GM12878 (cell line): ENCODE results near the gene STEAP1. TPM values are rescaled to one million over a fixed set of nuclear protein-coding genes. Genes with fewer than 3 reads are reported as not detected.

Source experiments
- BACH1 ChIP-seq: fragments of 450-650 bp; IDR thresholded peaks from 2 replicates; pipeline ENCODE4 v1.6.1; 2017; ENCODE audit warnings: mild to moderate bottlenecking, borderline replicate concordance
- BHLHE40 ChIP-seq, 2 experiments: fragments of 450-650 bp in 1 of 2; IDR thresholded peaks; 2 replicates each; pipeline ENCODE4 v1.6.1; 2011 to 2017; ENCODE audit warnings: low read depth in 2 of 2, borderline replicate concordance in 1 of 2, improper control_type of control experiment in 1 of 2, low read length in 1 of 2, mild to moderate bottlenecking in 1 of 2
- DPF2 ChIP-seq: fragments of 450-650 bp; IDR thresholded peaks from 2 replicates; pipeline ENCODE4 v1.6.1; 2017; ENCODE audit warnings: mild to moderate bottlenecking
- GATAD2B ChIP-seq: fragments of 450-650 bp; conservative IDR thresholded peaks from 2 replicates; pipeline ENCODE4 v1.6.1; 2017; ENCODE audit warnings: low read depth, mild to moderate bottlenecking, moderate library complexity
- IKZF1 ChIP-seq: fragments of 450-650 bp; conservative IDR thresholded peaks from 2 replicates; pipeline ENCODE4 v1.6.1; 2017; ENCODE audit warnings: antibody characterized with exemption, mild to moderate bottlenecking
- MEF2B ChIP-seq: fragments of 450-650 bp; IDR thresholded peaks from 2 replicates; pipeline ENCODE4 v1.6.1; 2018; ENCODE audit warnings: mild to moderate bottlenecking, moderate library complexity; ENCODE audit not compliant: partially characterized antibody, poor library complexity, severe bottlenecking
- MXI1 ChIP-seq: fragments of 150-350 bp; IDR thresholded peaks from 2 replicates; pipeline ENCODE4 v1.6.1; 2011; ENCODE audit warnings: low read depth, mild to moderate bottlenecking, inconsistent platforms, low read length, improper control_type of control experiment
- NBN ChIP-seq: fragments of 450-650 bp; IDR thresholded peaks from 2 replicates; pipeline ENCODE4 v1.6.1; 2016
- NR2F1 ChIP-seq: fragments of 450-650 bp; conservative IDR thresholded peaks from 2 replicates; pipeline ENCODE4 v1.6.1; 2017; ENCODE audit warnings: mild to moderate bottlenecking
- RAD21 ChIP-seq: IDR thresholded peaks from 2 replicates; pipeline ENCODE4 v1.6.1; 2011; ENCODE audit warnings: mild to moderate bottlenecking, low read depth, low read length, moderate library complexity; ENCODE audit not compliant: insufficient read depth
- RFX5 ChIP-seq: IDR thresholded peaks from 2 replicates; pipeline ENCODE4 v1.6.1; 2011; ENCODE audit warnings: low read depth, low read length, improper control_type of control experiment
- SIN3A ChIP-seq: IDR thresholded peaks from 2 replicates; pipeline ENCODE4 v1.6.1; 2012; ENCODE audit warnings: low read depth, low read length, improper control_type of control experiment
- SMARCA5 ChIP-seq: fragments of 450-650 bp; IDR thresholded peaks from 2 replicates; pipeline ENCODE4 v1.6.1; 2017; ENCODE audit warnings: mild to moderate bottlenecking
- SMC3 ChIP-seq: IDR thresholded peaks from 2 replicates; pipeline ENCODE4 v1.6.1; 2011; ENCODE audit warnings: low read length, improper control_type of control experiment, borderline replicate concordance
- TCF12 ChIP-seq: IDR thresholded peaks from 2 replicates; pipeline ENCODE4 v1.6.1; 2011; ENCODE audit warnings: low read depth, mild to moderate bottlenecking, low read length
- YY1 ChIP-seq: IDR thresholded peaks from 2 replicates; pipeline ENCODE4 v1.6.1; 2011; ENCODE audit warnings: low read depth, mild to moderate bottlenecking, low read length
- polyA plus RNA-seq, 11 experiments: library from polyadenylated mRNA; depleted of rRNA in 4 of 11; unstranded in 6 of 11; stranded (reverse) in 5 of 11; fragments of >200 nt; fragmentation: Nextera tagmentation in 4 of 11; fragmentation: Illumina TruSeq in 1 of 11; extraction: Ambion mirVana in 4 of 11; extraction: Trizol in 1 of 11; gene quantifications; 1 replicate in 1 of 11; 2 replicates in 10 of 11; pipeline versions ENCODE4 v1.2.1 to v1.2.3, GENCODE V29; 2011 to 2016; ENCODE audit warnings: inconsistent platforms in 2 of 11, missing spikeins in 2 of 11, low read depth in 1 of 11
- total RNA-seq, 4 experiments: library from RNA; depleted of rRNA in 3 of 4; stranded (reverse); fragments of >200 nt in 3 of 4; fragmentation: Illumina TruSeq in 1 of 4; extraction: Trizol in 1 of 4; gene quantifications; 2 replicates each; pipeline versions ENCODE4 v1.2.1 to v1.2.3, GENCODE V29; 2013 to 2021
- TF ChIP-seq, protein P1 (sequence below): fragments of 450-650 bp; IDR thresholded peaks from 2 replicates; pipeline ENCODE4 v1.6.1; 2017; ENCODE audit warnings: mild to moderate bottlenecking, moderate library complexity
- TF ChIP-seq, protein P2 (sequence below): fragments of 450-650 bp; conservative IDR thresholded peaks from 2 replicates; pipeline ENCODE4 v1.6.1; 2017; ENCODE audit warnings: mild to moderate bottlenecking, moderate library complexity
- TF ChIP-seq, protein P3 (sequence below): IDR thresholded peaks from 2 replicates; pipeline ENCODE4 v1.6.1; 2012; ENCODE audit warnings: mild to moderate bottlenecking, low read depth, low read length

Gene STEAP1
- total and polyA plus RNA-seq, 10 of the 15 experiments (the other 5 are each of a cell fraction or from before 2014, with no cell fraction given): 2.1 to 44.6 (median 4.6) TPM

DNA sequence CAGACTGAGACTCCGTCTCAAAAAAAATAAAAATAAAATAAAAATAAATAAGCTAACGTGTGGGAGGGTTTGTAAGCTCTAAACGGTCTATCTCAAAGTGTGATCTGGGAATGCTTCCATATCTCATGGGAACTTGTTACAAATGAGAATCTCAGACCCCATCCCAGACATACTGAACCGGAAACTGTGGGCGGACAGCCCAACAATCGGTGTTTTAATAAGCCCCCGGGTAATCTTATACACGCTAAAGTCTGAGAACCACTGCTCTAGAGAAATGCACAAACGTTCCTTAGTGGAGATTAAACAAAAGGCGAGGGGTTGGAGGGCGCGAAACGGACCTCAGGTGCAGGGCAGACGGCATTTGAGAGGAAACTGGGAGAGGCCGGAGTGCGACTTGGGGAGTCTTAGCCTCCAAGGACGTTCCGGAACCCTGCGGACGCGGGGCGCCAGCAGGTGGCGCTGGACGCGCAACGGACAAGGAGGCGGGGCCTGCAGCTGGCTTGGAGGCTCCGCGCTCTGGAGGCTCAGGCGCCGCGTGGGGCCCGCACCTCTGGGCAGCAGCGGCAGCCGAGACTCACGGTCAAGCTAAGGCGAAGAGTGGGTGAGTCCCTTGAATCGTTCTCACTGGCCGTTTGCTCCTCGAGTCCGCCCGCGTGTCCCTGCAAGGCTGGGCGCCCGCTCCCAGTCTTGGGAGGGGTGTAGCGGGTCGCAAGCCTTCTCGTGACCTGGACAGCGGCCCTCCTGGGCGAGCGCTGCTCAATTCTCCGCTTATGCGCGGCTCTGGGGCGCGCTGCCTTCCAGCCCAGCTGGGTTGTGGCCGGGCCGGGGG lies at the start of gene STEAP1 (continued):
- TF ChIP-seq, protein P1, sequence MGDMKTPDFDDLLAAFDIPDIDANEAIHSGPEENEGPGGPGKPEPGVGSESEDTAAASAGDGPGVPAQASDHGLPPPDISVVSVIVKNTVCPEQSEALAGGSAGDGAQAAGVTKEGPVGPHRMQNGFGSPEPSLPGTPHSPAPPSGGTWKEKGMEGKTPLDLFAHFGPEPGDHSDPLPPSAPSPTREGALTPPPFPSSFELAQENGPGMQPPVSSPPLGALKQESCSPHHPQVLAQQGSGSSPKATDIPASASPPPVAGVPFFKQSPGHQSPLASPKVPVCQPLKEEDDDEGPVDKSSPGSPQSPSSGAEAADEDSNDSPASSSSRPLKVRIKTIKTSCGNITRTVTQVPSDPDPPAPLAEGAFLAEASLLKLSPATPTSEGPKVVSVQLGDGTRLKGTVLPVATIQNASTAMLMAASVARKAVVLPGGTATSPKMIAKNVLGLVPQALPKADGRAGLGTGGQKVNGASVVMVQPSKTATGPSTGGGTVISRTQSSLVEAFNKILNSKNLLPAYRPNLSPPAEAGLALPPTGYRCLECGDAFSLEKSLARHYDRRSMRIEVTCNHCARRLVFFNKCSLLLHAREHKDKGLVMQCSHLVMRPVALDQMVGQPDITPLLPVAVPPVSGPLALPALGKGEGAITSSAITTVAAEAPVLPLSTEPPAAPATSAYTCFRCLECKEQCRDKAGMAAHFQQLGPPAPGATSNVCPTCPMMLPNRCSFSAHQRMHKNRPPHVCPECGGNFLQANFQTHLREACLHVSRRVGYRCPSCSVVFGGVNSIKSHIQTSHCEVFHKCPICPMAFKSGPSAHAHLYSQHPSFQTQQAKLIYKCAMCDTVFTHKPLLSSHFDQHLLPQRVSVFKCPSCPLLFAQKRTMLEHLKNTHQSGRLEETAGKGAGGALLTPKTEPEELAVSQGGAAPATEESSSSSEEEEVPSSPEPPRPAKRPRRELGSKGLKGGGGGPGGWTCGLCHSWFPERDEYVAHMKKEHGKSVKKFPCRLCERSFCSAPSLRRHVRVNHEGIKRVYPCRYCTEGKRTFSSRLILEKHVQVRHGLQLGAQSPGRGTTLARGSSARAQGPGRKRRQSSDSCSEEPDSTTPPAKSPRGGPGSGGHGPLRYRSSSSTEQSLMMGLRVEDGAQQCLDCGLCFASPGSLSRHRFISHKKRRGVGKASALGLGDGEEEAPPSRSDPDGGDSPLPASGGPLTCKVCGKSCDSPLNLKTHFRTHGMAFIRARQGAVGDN: peak; percentile 68
- peak; percentile 68 for TF ChIP-seq MXI1
- peak; percentile 65 for TF ChIP-seq GATAD2B
- 0 out of 2 replicates have a peak, but pooled peaks have one; percentile 41 for TF ChIP-seq BACH1
- 0 out of 2 replicates have a peak, but pooled peaks have one; percentile 45 for TF ChIP-seq NBN
- peak; percentile 70; the same call in 1 of the 2 replicates for TF ChIP-seq SIN3A
- TF ChIP-seq TCF12: peak; percentile 61; the same call in 1 of the 2 replicates
- TF ChIP-seq SMC3: peak; percentile 79
- peak; percentile 34; the same call in 1 of the 2 replicates for TF ChIP-seq DPF2
- TF ChIP-seq NR2F1: peak; percentile 48; the same call in 1 of the 2 replicates
- TF ChIP-seq RFX5: 0 out of 2 replicates have a peak, but pooled peaks have one; percentile 12
- peak; percentile 16 for TF ChIP-seq MEF2B
- TF ChIP-seq, protein P2, sequence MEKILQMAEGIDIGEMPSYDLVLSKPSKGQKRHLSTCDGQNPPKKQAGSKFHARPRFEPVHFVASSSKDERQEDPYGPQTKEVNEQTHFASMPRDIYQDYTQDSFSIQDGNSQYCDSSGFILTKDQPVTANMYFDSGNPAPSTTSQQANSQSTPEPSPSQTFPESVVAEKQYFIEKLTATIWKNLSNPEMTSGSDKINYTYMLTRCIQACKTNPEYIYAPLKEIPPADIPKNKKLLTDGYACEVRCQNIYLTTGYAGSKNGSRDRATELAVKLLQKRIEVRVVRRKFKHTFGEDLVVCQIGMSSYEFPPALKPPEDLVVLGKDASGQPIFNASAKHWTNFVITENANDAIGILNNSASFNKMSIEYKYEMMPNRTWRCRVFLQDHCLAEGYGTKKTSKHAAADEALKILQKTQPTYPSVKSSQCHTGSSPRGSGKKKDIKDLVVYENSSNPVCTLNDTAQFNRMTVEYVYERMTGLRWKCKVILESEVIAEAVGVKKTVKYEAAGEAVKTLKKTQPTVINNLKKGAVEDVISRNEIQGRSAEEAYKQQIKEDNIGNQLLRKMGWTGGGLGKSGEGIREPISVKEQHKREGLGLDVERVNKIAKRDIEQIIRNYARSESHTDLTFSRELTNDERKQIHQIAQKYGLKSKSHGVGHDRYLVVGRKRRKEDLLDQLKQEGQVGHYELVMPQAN: peak; percentile 84
- TF ChIP-seq RAD21: peak; percentile 71
- TF ChIP-seq SMARCA5: peak; percentile 98
- TF ChIP-seq YY1: peak; percentile 61; the same call in 1 of the 2 replicates
- TF ChIP-seq BHLHE40 (IDR thresholded peaks at IDR 0.05; ENCODE audit: borderline replicate concordance in 1 of 2, low read depth in 2 of 2, low read length in 1 of 2): peak in 1 of 2 experiments; percentile 73; a peak in 2 of 4 replicates
- TF ChIP-seq, protein P3, sequence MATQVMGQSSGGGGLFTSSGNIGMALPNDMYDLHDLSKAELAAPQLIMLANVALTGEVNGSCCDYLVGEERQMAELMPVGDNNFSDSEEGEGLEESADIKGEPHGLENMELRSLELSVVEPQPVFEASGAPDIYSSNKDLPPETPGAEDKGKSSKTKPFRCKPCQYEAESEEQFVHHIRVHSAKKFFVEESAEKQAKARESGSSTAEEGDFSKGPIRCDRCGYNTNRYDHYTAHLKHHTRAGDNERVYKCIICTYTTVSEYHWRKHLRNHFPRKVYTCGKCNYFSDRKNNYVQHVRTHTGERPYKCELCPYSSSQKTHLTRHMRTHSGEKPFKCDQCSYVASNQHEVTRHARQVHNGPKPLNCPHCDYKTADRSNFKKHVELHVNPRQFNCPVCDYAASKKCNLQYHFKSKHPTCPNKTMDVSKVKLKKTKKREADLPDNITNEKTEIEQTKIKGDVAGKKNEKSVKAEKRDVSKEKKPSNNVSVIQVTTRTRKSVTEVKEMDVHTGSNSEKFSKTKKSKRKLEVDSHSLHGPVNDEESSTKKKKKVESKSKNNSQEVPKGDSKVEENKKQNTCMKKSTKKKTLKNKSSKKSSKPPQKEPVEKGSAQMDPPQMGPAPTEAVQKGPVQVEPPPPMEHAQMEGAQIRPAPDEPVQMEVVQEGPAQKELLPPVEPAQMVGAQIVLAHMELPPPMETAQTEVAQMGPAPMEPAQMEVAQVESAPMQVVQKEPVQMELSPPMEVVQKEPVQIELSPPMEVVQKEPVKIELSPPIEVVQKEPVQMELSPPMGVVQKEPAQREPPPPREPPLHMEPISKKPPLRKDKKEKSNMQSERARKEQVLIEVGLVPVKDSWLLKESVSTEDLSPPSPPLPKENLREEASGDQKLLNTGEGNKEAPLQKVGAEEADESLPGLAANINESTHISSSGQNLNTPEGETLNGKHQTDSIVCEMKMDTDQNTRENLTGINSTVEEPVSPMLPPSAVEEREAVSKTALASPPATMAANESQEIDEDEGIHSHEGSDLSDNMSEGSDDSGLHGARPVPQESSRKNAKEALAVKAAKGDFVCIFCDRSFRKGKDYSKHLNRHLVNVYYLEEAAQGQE: peak; percentile 27; the same call in 1 of the 2 replicates
- TF ChIP-seq IKZF1: peak; percentile 54
